PC-3 (cell line): ENCODE data around the gene PACRG.

ENCODE experiments used
- CTCF ChIP-seq: fragments of 300-600 bp; sonication (generic); conservative IDR thresholded peaks from 2 replicates; pipeline ENCODE4 v1.5.1; 2017; ENCODE audit warnings: antibody characterized with exemption, low read depth, mild to moderate bottlenecking, low read length
- EZH2 ChIP-seq: fragments of 300-600 bp; sonication (generic); IDR thresholded peaks from one replicate; pipeline ENCODE4 v1.6.1; 2017; ENCODE audit warnings: antibody characterized with exemption, mild to moderate bottlenecking, low read length; ENCODE audit not compliant: unreplicated experiment
- EZH2phosphoT487 ChIP-seq: fragments of 300-600 bp; sonication (generic); IDR thresholded peaks from 2 replicates; pipeline ENCODE4 v1.6.1; 2018; ENCODE audit warnings: mild to moderate bottlenecking, antibody characterized with exemption, low read length, borderline replicate concordance

GRCh38 chr6:163062790-163063189 is 335.0 kb downstream of the PACRG start:
- TF ChIP-seq CTCF (no peak), EZH2phosphoT487 (no peak), EZH2 (no peak)
